Measurements from ENCODE around the gene PHTF2.

Gene PHTF2

GRCh38 chr7:77765481-77765880 lies 33.1 kb upstream of the PHTF2 start:
- no peak for TF ChIP-seq CTCF (IDR thresholded peaks at IDR 0.05; ENCODE audit: borderline replicate concordance, insufficient read depth, low read depth, low read length)
- no peak overlapping the region for H3K4me3 ChIP-seq (ENCODE audit: low read depth, low read length)

GRCh38 chr7:77765906-77766800 lies 32.4 kb upstream of the PHTF2 start:
- no peak for TF ChIP-seq CTCF (IDR thresholded peaks at IDR 0.05; ENCODE audit: borderline replicate concordance, insufficient read depth, low read depth, low read length)
- no peak overlapping the region for H3K4me3 ChIP-seq (ENCODE audit: low read depth, low read length)

- TF ChIP-seq CTCF (IDR thresholded peaks at IDR 0.05; ENCODE audit: borderline replicate concordance, insufficient read depth, low read depth, low read length): no peak
- no peak overlapping the region for H3K4me3 ChIP-seq (ENCODE audit: low read depth, low read length)
These were observed 31.6 kb upstream of the PHTF2 start for GRCh38 chr7:77766801-77767605.

GRCh38 chr7:77770316-77770715 lies 28.3 kb upstream of the PHTF2 start:
- no peak overlapping the region for H3K4me3 ChIP-seq (ENCODE audit: low read depth, low read length)
- no peak for TF ChIP-seq CTCF (IDR thresholded peaks at IDR 0.05; ENCODE audit: borderline replicate concordance, insufficient read depth, low read depth, low read length)

GRCh38 chr7:77771901-77772300 lies 26.7 kb upstream of the PHTF2 start:
- no peak overlapping the region for H3K4me3 ChIP-seq (ENCODE audit: low read depth, low read length)
- no peak for TF ChIP-seq CTCF (IDR thresholded peaks at IDR 0.05; ENCODE audit: borderline replicate concordance, insufficient read depth, low read depth, low read length)

GRCh38 chr7:77778535-77778934 lies 20.0 kb upstream of the PHTF2 start:
- H3K4me3 ChIP-seq (ENCODE audit: low read depth, low read length): no peak overlapping the region
- TF ChIP-seq CTCF (IDR thresholded peaks at IDR 0.05; ENCODE audit: borderline replicate concordance, insufficient read depth, low read depth, low read length): no peak

All from GM12875 (cell line).